NCI-H187 treated with DMSO at 0.1 percent for 48 hours (cell line): ENCODE results near the gene COL16A1.

Experiments used
- DNase-seq: peaks from one replicate; lab custom pipeline; 2025; lab: John Stamatoyannopoulos, UW

COL16A1 gene

GRCh38 chr1:31706384-31707058 is 2.7 kb upstream of the COL16A1 start:
- DNase-seq, result no peak

- DNase-seq, result no peak
Measured at GRCh38 chr1:31705080-31705866, 1.5 kb upstream of the COL16A1 start.

- DNase-seq, result no peak
Measured at GRCh38 chr1:31704271-31705079, 658 bp upstream of the COL16A1 start.

GRCh38 chr1:31702836-31703404 is 897 bp downstream of the COL16A1 start:
- DNase-seq, result no peak

- DNase-seq, result no peak
Measured at GRCh38 chr1:31701091-31701736, 2.6 kb downstream of the COL16A1 start.

- no peak for DNase-seq
Measured at GRCh38 chr1:31700468-31701090, 3.2 kb downstream of the COL16A1 start.

GRCh38 chr1:31699341-31699891 is 4.4 kb downstream of the COL16A1 start:
- no peak for DNase-seq

GRCh38 chr1:31697369-31697984 is 6.3 kb downstream of the COL16A1 start:
- DNase-seq, result no peak

- DNase-seq, result no peak
Measured at GRCh38 chr1:31696242-31696641, 7.6 kb downstream of the COL16A1 start.

- DNase-seq, result no peak
Measured at GRCh38 chr1:31695327-31695726, 8.5 kb downstream of the COL16A1 start.

- DNase-seq, result no peak
Measured at GRCh38 chr1:31694964-31695313, 8.9 kb downstream of the COL16A1 start.

- no peak for DNase-seq
Measured at GRCh38 chr1:31694069-31694963, 9.5 kb downstream of the COL16A1 start.

GRCh38 chr1:31693231-31693630 is 10.6 kb downstream of the COL16A1 start:
- DNase-seq, result no peak

GRCh38 chr1:31691951-31692350 is 11.9 kb downstream of the COL16A1 start:
- DNase-seq, result no peak

- no peak for DNase-seq
Measured at GRCh38 chr1:31691446-31691845, 12.4 kb downstream of the COL16A1 start.

- no peak for DNase-seq
Measured at GRCh38 chr1:31690921-31691320, 12.9 kb downstream of the COL16A1 start.

- DNase-seq, result no peak
Measured at GRCh38 chr1:31689854-31690253, 14.0 kb downstream of the COL16A1 start.

- no peak for DNase-seq
Measured at GRCh38 chr1:31689379-31689778, 14.4 kb downstream of the COL16A1 start.

GRCh38 chr1:31688233-31688918 is 15.4 kb downstream of the COL16A1 start:
- DNase-seq, result no peak
